Posterior cingulate gyrus (tissue), 11 donors: Measurements from ENCODE around the gene CTNNA1.

Source experiments
- DNase-seq, 10 donors: peaks; one replicate each; pipeline versions ENCODE4 v3.0.0 to v3.0.0-alpha.2; 2020 to 2021; ENCODE audit warnings: mixed read lengths in 3 of 10
- intact Hi-C: fragments of 100-400 bp; cut with DNase I; formaldehyde crosslinking; loops from one replicate; pipeline ENCODE4 v1.15.1; 2023

CTNNA1 gene

GRCh38 chr5:138969323-138970002 is 216.2 kb downstream of the CTNNA1 start:
- DNase-seq: peak in 1 of 10 donors; percentile 69
- intact Hi-C loops: loop anchor here (10.0 kb wide), 1 partner anchor 165 kb away; no protein-coding TSS in a partner anchor

GRCh38 chr5:138972230-138972629 is 219.0 kb downstream of the CTNNA1 start:
- no peak for DNase-seq
- intact Hi-C loops: loop anchor here (10.0 kb wide), 1 partner anchor 163 kb away; no protein-coding TSS in a partner anchor

GRCh38 chr5:138972836-138973235 is 219.6 kb downstream of the CTNNA1 start:
- DNase-seq: no peak
- intact Hi-C loops: loop anchor here (10.0 kb wide), 1 partner anchor 162 kb away; no protein-coding TSS in a partner anchor

- intact Hi-C loops: loop anchor here (10.0 kb wide), 1 partner anchor 160 kb away; no protein-coding TSS in a partner anchor
Measured at GRCh38 chr5:138974227-138975063, 221.2 kb downstream of the CTNNA1 start.

GRCh38 chr5:138975098-138975847 is 222.0 kb downstream of the CTNNA1 start:
- intact Hi-C loops: loop anchor here (10.0 kb wide), 1 partner anchor 160 kb away; no protein-coding TSS in a partner anchor
- peak in 3 of 10 donors; percentile 44 to 83 (median 45) for DNase-seq

More at GRCh38 chr5:138974227-138975063, 221.2 kb downstream of the CTNNA1 start:
- DNase-seq: peak in 4 of 10 donors; percentile 43 to 92 (median 48)

- intact Hi-C loops: loop anchor here (10.0 kb wide), 1 partner anchor 157 kb away; no protein-coding TSS in a partner anchor
- no peak for DNase-seq
Measured at GRCh38 chr5:138978080-138978479, 224.9 kb downstream of the CTNNA1 start.

GRCh38 chr5:138978581-138978980 is 225.4 kb downstream of the CTNNA1 start:
- DNase-seq: no peak
- intact Hi-C loops: loop anchor here (10.0 kb wide), 1 partner anchor 156 kb away; no protein-coding TSS in a partner anchor

GRCh38 chr5:138979684-138980280 is 226.6 kb downstream of the CTNNA1 start:
- DNase-seq: no peak
- intact Hi-C loops: loop anchor here (10.0 kb wide), 1 partner anchor 155 kb away; no protein-coding TSS in a partner anchor

GRCh38 chr5:138980441-138980840 is 227.2 kb downstream of the CTNNA1 start:
- DNase-seq: no peak
- intact Hi-C loops: no loop called here

- no peak for DNase-seq
- intact Hi-C loops: no loop called here
Measured at GRCh38 chr5:138981131-138981530, 227.9 kb downstream of the CTNNA1 start.

- intact Hi-C loops: no loop called here
- peak in 3 of 10 donors; percentile 25 to 87 (median 52) for DNase-seq
Measured at GRCh38 chr5:138981586-138981985, 228.4 kb downstream of the CTNNA1 start.

- intact Hi-C loops: no loop called here
- DNase-seq: no peak
Measured at GRCh38 chr5:138983984-138984383, 230.8 kb downstream of the CTNNA1 start.
